OCI-LY3 (cell line): ENCODE results near the gene THOC5.
"Not testable (repeated sequence)": the region's sequence is repeated elsewhere in the genome, so short reads cannot be mapped to it uniquely, and the experiment has no call there.

Experiments
- H2AFZ ChIP-seq: fragments of 200-600, 300-600 bp; shearing (Covaris generic); 2 replicates; pipeline ENCODE4 v1.6.0; 2014; ENCODE audit warnings: antibody characterized with exemption, low read depth, low read length
- H3K27ac ChIP-seq: fragments of 200-600, 300-600 bp; sonication (generic); 2 replicates; pipeline ENCODE4 v1.5.1; 2014; ENCODE audit warnings: mild to moderate bottlenecking, low read length, moderate library complexity, mixed read lengths
- H3K27me3 ChIP-seq: fragments of 200-600, 300-600 bp; sonication (generic); 2 replicates; pipeline ENCODE4 v1.6.1; 2014; ENCODE audit warnings: low read depth, low read length, mixed read lengths
- H3K36me3 ChIP-seq: fragments of 200-600, 300-600 bp; sonication (generic); replicated peaks from 2 replicates; pipeline ENCODE3; 2014; ENCODE audit warnings: low read depth, low read length, mixed read lengths
- H3K4me1 ChIP-seq: fragments of 300-600, 200-600 bp; sonication (generic); 2 replicates; pipeline ENCODE4 v1.6.1; 2014; ENCODE audit warnings: low read length, mixed read lengths
- H3K4me2 ChIP-seq: fragments of 200-600, 300-600 bp; sonication (generic); 2 replicates; pipeline ENCODE4 v1.6.1; 2014; ENCODE audit warnings: low read length, mixed read lengths
- H3K4me3 ChIP-seq: fragments of 300-600, 200-600 bp; sonication (generic); 2 replicates; pipeline ENCODE4 v1.5.1; 2014; ENCODE audit warnings: antibody characterized with exemption, mild to moderate bottlenecking, low read length, moderate library complexity
- H3K79me2 ChIP-seq: fragments of 300-600, 200-600 bp; shearing (Covaris generic); 2 replicates; pipeline ENCODE4 v1.6.1; 2014; ENCODE audit warnings: mild to moderate bottlenecking, low read length, mixed read lengths
- H3K9ac ChIP-seq: fragments of 300-600, 200-600 bp; shearing (Covaris generic); 2 replicates; pipeline ENCODE4 v1.6.0; 2014; ENCODE audit warnings: mild to moderate bottlenecking, low read length, moderate library complexity
- H3K9me3 ChIP-seq: fragments of 200-600, 300-600 bp; shearing (Covaris generic); 2 replicates; pipeline ENCODE4 v1.6.1; 2014; ENCODE audit warnings: low read length, mixed read lengths; ENCODE audit not compliant: insufficient read depth
- H4K20me1 ChIP-seq: fragments of 200-600, 300-600 bp; sonication (generic); 2 replicates; pipeline ENCODE4 v1.6.1; 2016; ENCODE audit warnings: low read length, mixed read lengths; ENCODE audit not compliant: insufficient read depth
- CTCF ChIP-seq: fragments of 200-600, 300-600 bp; sonication (generic); IDR thresholded peaks from 2 replicates; pipeline ENCODE4 v1.5.1; 2014; ENCODE audit warnings: antibody characterized with exemption, low read length, low read depth
- EZH2phosphoT487 ChIP-seq: fragments of 200-600 bp; shearing (Covaris generic); IDR thresholded peaks from 2 replicates; pipeline ENCODE4 v1.6.1; 2018; ENCODE audit warnings: antibody characterized with exemption, mixed run types, low read depth

Gene THOC5

GRCh38 chr22:29499852-29500251 is 53.7 kb downstream of the THOC5 start:
- Histone ChIP-seq H3K4me1 (no peaks in the 10 kb centered on the region), H2AFZ (no peak overlapping the region), H3K4me2 (no peak overlapping the region), H3K9me3 (peaks cover 3% of the 10 kb centered on the region), H3K27ac (no peak overlapping the region), H3K36me3 (peaks cover 6% of the 10 kb centered on the region), H3K27me3 (no peaks in the 10 kb centered on the region), H4K20me1 (no peaks in the 10 kb centered on the region), H3K4me3 (no peak overlapping the region), H3K9ac (no peak overlapping the region), H3K79me2 (no peaks in the 10 kb centered on the region)
- TF ChIP-seq CTCF, result no peak
- TF ChIP-seq EZH2phosphoT487, result no peak

- Histone ChIP-seq H3K27me3 (no peaks in the 10 kb centered on the region), H3K4me2 (no peak overlapping the region), H3K4me1 (peaks cover 7% of the 10 kb centered on the region), H4K20me1 (no peaks in the 10 kb centered on the region), H3K27ac (no peak overlapping the region), H3K9me3 (peaks cover 8% of the 10 kb centered on the region), H3K36me3 (peaks cover 13% of the 10 kb centered on the region), H3K9ac (no peak overlapping the region), H2AFZ (no peak overlapping the region), H3K4me3 (no peak overlapping the region), H3K79me2 (no peaks in the 10 kb centered on the region)
- no peak for TF ChIP-seq EZH2phosphoT487
- TF ChIP-seq CTCF, result no peak
Measured at GRCh38 chr22:29493636-29494035, 59.9 kb downstream of the THOC5 start.

- TF ChIP-seq EZH2phosphoT487, result no peak
- no peak for TF ChIP-seq CTCF
- H3K79me2 ChIP-seq, result no peaks in the 10 kb centered on the region
- H3K27me3 ChIP-seq, result 0 out of 2 replicates have a peak, but pooled peaks cover 4% of the 10 kb centered on the region
- no peak overlapping the region for H3K4me3 ChIP-seq
- peaks cover 12% of the 10 kb centered on the region for H3K4me1 ChIP-seq
- H3K36me3 ChIP-seq, result peaks cover 13% of the 10 kb centered on the region
- no peak overlapping the region for H3K4me2 ChIP-seq
- no peak overlapping the region for H2AFZ ChIP-seq
- H4K20me1 ChIP-seq, result no peaks in the 10 kb centered on the region
- no peak overlapping the region for H3K9ac ChIP-seq
- no peak overlapping the region for H3K27ac ChIP-seq
- H3K9me3 ChIP-seq, result peaks cover 8% of the 10 kb centered on the region
Measured at GRCh38 chr22:29491012-29491411, 62.5 kb downstream of the THOC5 start.

GRCh38 chr22:29489127-29489780 is 64.3 kb downstream of the THOC5 start:
- H2AFZ ChIP-seq, H3K36me3 ChIP-seq, H3K27me3 ChIP-seq, H3K4me3 ChIP-seq, H3K9ac ChIP-seq, H4K20me1 ChIP-seq, H3K79me2 ChIP-seq, H3K27ac ChIP-seq, H3K9me3 ChIP-seq, H3K4me2 ChIP-seq: not testable (repeated sequence)
- peaks cover 12% of the 10 kb centered on the region for H3K4me1 ChIP-seq
